H1 (cell line): ENCODE results near the gene PSD2. TPM values are rescaled to one million over a fixed set of nuclear protein-coding genes. Genes with fewer than 3 reads are reported as not detected.

Experiments used
- CTCF ChIA-PET: fragments of 300-600 bp; sonication (Branson Sonifier 250); formaldehyde crosslinking; loops from one replicate; lab custom pipeline; 2021; ENCODE audit not compliant: partially characterized antibody; lab: Charles Lee
- POLR2A ChIA-PET: fragments of 300-600 bp; sonication (Branson Sonifier 250); formaldehyde crosslinking; loops from one replicate; lab custom pipeline; 2021; ENCODE audit warnings: inconsistent platforms; ENCODE audit not compliant: partially characterized antibody; lab: Charles Lee
- DNase-seq, 2 experiments: peaks; one replicate each; pipeline versions ENCODE4 v3.0.0 to v3.0.0-alpha.2; 2010 to 2022; ENCODE audit warnings: low spot score in 2 of 2, low read depth in 1 of 2, mixed read lengths in 1 of 2
- FAIRE-seq: peaks from 2 replicates; lab custom pipeline; 2011; peaks lifted over from hg19 to GRCh38; lab: Jason Lieb, UNC
- H2AFZ ChIP-seq: 2 replicates; pipeline ENCODE4 v1.8.1; 2012; ENCODE audit warnings: low read length, inconsistent platforms
- H2AK5ac ChIP-seq: 2 replicates; pipeline ENCODE4 v1.6.1; 2013; ENCODE audit warnings: low read depth, low read length
- H2BK120ac ChIP-seq: replicated peaks from 2 replicates; pipeline ENCODE3; 2013; ENCODE audit warnings: low read depth, low read length, inconsistent platforms
- H2BK12ac ChIP-seq: 2 replicates; pipeline ENCODE4 v1.6.1; 2013; ENCODE audit warnings: low read depth, low read length
- H2BK15ac ChIP-seq: 2 replicates; pipeline ENCODE4 v1.6.1; 2013; ENCODE audit warnings: low read length
- H2BK20ac ChIP-seq: 2 replicates; pipeline ENCODE4 v1.6.1; 2013; ENCODE audit warnings: low read length
- H2BK5ac ChIP-seq: 2 replicates; pipeline ENCODE4 v1.6.1; 2013; ENCODE audit warnings: low read depth, low read length
- H3K14ac ChIP-seq: 2 replicates; pipeline ENCODE4 v1.6.1; 2013; ENCODE audit warnings: inconsistent platforms; ENCODE audit not compliant: insufficient read length
- H3K18ac ChIP-seq: 2 replicates; pipeline ENCODE4 v1.6.1; 2013; ENCODE audit warnings: low read length; ENCODE audit errors: extremely low read depth
- H3K23ac ChIP-seq: 2 replicates; pipeline ENCODE4 v1.6.1; 2013; ENCODE audit warnings: inconsistent platforms; ENCODE audit not compliant: insufficient read length
- H3K23me2 ChIP-seq: 2 replicates; pipeline ENCODE4 v1.6.1; 2013; ENCODE audit warnings: low read depth, low read length
- H3K27ac ChIP-seq: 2 replicates; pipeline ENCODE4 v1.6.1; 2011; ENCODE audit warnings: low read depth, low read length, inconsistent platforms
- H3K27me3 ChIP-seq, 4 experiments: replicated peaks in 1 of 4; 1 replicate in 1 of 4; 2 replicates in 3 of 4; pipeline versions ENCODE4 v1.6.1 to v1.8.1; 2011 to 2013; ENCODE audit warnings: low read length in 3 of 4, mild to moderate bottlenecking in 3 of 4, inconsistent platforms in 2 of 4, mixed read lengths in 2 of 4, moderate library complexity in 1 of 4; ENCODE audit not compliant: control insufficient read depth in 3 of 4, insufficient read depth in 3 of 4; ENCODE audit errors: extremely low read depth in 1 of 4
- H3K36me3 ChIP-seq, 4 experiments: 2 replicates each; pipeline versions ENCODE4 v1.6.1 to v1.8.1; 2011 to 2013; ENCODE audit warnings: mild to moderate bottlenecking in 4 of 4, low read length in 3 of 4, moderate library complexity in 2 of 4, control low read depth in 1 of 4, inconsistent platforms in 1 of 4; ENCODE audit not compliant: insufficient read depth in 4 of 4, control insufficient read depth in 2 of 4
- H3K4ac ChIP-seq: replicated peaks from 2 replicates; pipeline ENCODE3; 2013; ENCODE audit warnings: low read length, low read depth, mixed read lengths, inconsistent platforms; ENCODE audit not compliant: insufficient read length
- H3K4me1 ChIP-seq, 4 experiments: replicated peaks in 1 of 4; 1 replicate in 1 of 4; 2 replicates in 3 of 4; pipeline versions ENCODE4 v1.6.1 to v1.8.1; 2011 to 2013; ENCODE audit warnings: low read length in 3 of 4, inconsistent platforms in 2 of 4, mixed read lengths in 1 of 4; ENCODE audit not compliant: insufficient read depth in 4 of 4, control insufficient read depth in 3 of 4
- H3K4me2 ChIP-seq, 2 experiments: 2 replicates each; pipeline versions ENCODE4 v1.6.1 to v1.8.1; 2011 to 2013; ENCODE audit warnings: low read depth in 2 of 2, low read length in 2 of 2, control low read depth in 1 of 2, inconsistent platforms in 1 of 2, mild to moderate bottlenecking in 1 of 2; ENCODE audit not compliant: insufficient read depth in 1 of 2
- H3K4me3 ChIP-seq, 4 experiments: fragments of 200-600, 300-600 bp in 1 of 4; sonication (generic), shearing (Covaris generic), sonication (Bioruptor Twin) in 1 of 4; 2 replicates each; pipeline versions ENCODE4 v1.5.1 to v1.8.1; 2011 to 2016; ENCODE audit warnings: low read length in 4 of 4, low read depth in 3 of 4, control low read depth in 2 of 4, inconsistent platforms in 2 of 4, mild to moderate bottlenecking in 2 of 4, mixed read lengths in 1 of 4, moderate library complexity in 1 of 4; ENCODE audit not compliant: insufficient read depth in 2 of 4; ENCODE audit errors: extremely low read depth in 1 of 4
- H3K56ac ChIP-seq: replicated peaks from 2 replicates; pipeline ENCODE3; 2013; ENCODE audit warnings: low read depth, mild to moderate bottlenecking, mixed read lengths, low read length, inconsistent platforms; ENCODE audit not compliant: insufficient read length
- H3K79me1 ChIP-seq: 2 replicates; pipeline ENCODE4 v1.6.1; 2013; ENCODE audit warnings: low read depth, low read length, control low read depth
- H3K79me2 ChIP-seq, 2 experiments: 2 replicates each; pipeline versions ENCODE4 v1.6.1 to v1.8.1; 2012 to 2013; ENCODE audit warnings: low read length in 2 of 2, mild to moderate bottlenecking in 2 of 2, inconsistent platforms in 1 of 2; ENCODE audit not compliant: insufficient read depth in 2 of 2, control insufficient read depth in 1 of 2
- H3K9ac ChIP-seq, 4 experiments: replicated peaks in 1 of 4; 1 replicate in 1 of 4; 2 replicates in 3 of 4; pipeline versions ENCODE4 v1.6.1 to v1.8.1; 2011 to 2013; ENCODE audit warnings: low read depth in 3 of 4, low read length in 3 of 4, control low read depth in 2 of 4, mild to moderate bottlenecking in 2 of 4, moderate library complexity in 2 of 4, inconsistent platforms in 1 of 4; ENCODE audit errors: extremely low read depth in 1 of 4
- H3K9me3 ChIP-seq, 2 experiments: 2 replicates each; pipeline versions ENCODE4 v1.6.1 to v1.8.1; 2012 to 2013; ENCODE audit warnings: mild to moderate bottlenecking in 2 of 2, moderate library complexity in 2 of 2, control low read depth in 1 of 2, inconsistent platforms in 1 of 2, low read depth in 1 of 2, low read length in 1 of 2, mixed read lengths in 1 of 2; ENCODE audit not compliant: insufficient read depth in 2 of 2
- H4K20me1 ChIP-seq, 2 experiments: replicated peaks in 1 of 2; 2 replicates each; pipeline versions ENCODE3 to v1.8.1; 2011 to 2013; ENCODE audit warnings: inconsistent platforms in 2 of 2, low read length in 2 of 2, mild to moderate bottlenecking in 1 of 2; ENCODE audit not compliant: insufficient read depth in 2 of 2, control insufficient read depth in 1 of 2
- H4K5ac ChIP-seq: 2 replicates; pipeline ENCODE4 v1.6.1; 2013; ENCODE audit warnings: low read length, low read depth, mixed read lengths, inconsistent platforms; ENCODE audit not compliant: insufficient read length
- H4K8ac ChIP-seq: 2 replicates; pipeline ENCODE4 v1.8.0; 2013; ENCODE audit warnings: mild to moderate bottlenecking, moderate library complexity, low read length, inconsistent platforms; ENCODE audit not compliant: insufficient read depth; ENCODE audit errors: extremely low read depth
- H4K91ac ChIP-seq: replicated peaks from 2 replicates; pipeline ENCODE3; 2013; ENCODE audit warnings: low read length, mixed read lengths, inconsistent platforms; ENCODE audit not compliant: insufficient read length
- FOSL1 ChIP-seq: IDR thresholded peaks from 2 replicates; pipeline ENCODE4 v1.6.1; 2011; ENCODE audit warnings: mild to moderate bottlenecking, low read depth, low read length, moderate library complexity; ENCODE audit not compliant: insufficient read depth
- GABPA ChIP-seq: IDR thresholded peaks from 2 replicates; pipeline ENCODE4 v1.6.1; 2011; ENCODE audit warnings: mild to moderate bottlenecking, low read length, moderate library complexity, borderline replicate concordance; ENCODE audit not compliant: insufficient read depth
- KDM5A ChIP-seq: fragments of 200-600 bp; IDR thresholded peaks from 2 replicates; pipeline ENCODE4 v1.7.1; 2012; ENCODE audit warnings: mild to moderate bottlenecking, low read length, inconsistent platforms, mixed read lengths
- NRF1 ChIP-seq: IDR thresholded peaks from 2 replicates; pipeline ENCODE4 v1.6.1; 2011; ENCODE audit warnings: mild to moderate bottlenecking, low read depth, low read length, improper control_type of control experiment
- RAD21 ChIP-seq, 2 experiments: IDR thresholded peaks in 1 of 2; conservative IDR thresholded peaks in 1 of 2; 2 replicates each; pipeline ENCODE4 v1.6.1; 2011; ENCODE audit warnings: low read depth in 2 of 2, low read length in 2 of 2, improper control_type of control experiment in 1 of 2, inconsistent platforms in 1 of 2, mild to moderate bottlenecking in 1 of 2, moderate library complexity in 1 of 2
- RBBP5 ChIP-seq: IDR thresholded peaks from 2 replicates; pipeline ENCODE4 v1.7.1; 2012; ENCODE audit warnings: low read depth, mild to moderate bottlenecking, inconsistent platforms, low read length, moderate library complexity, borderline replicate concordance
- TBP ChIP-seq: IDR thresholded peaks from 2 replicates; pipeline ENCODE4 v1.6.1; 2011; ENCODE audit warnings: low read depth, low read length, improper control_type of control experiment
- TEAD4 ChIP-seq: IDR thresholded peaks from 2 replicates; pipeline ENCODE4 v1.6.1; 2012; ENCODE audit warnings: low read depth, low read length, inconsistent platforms, mixed read lengths
- WGBS, 2 experiments: shearing (Covaris generic) in 1 of 2; methylation state at CpG; one replicate each; pipeline versions ENCODE4 v1.1.6 to v1.1.7; 2013 to 2015; ENCODE audit warnings: low lambda C conversion rate in 2 of 2, mixed read lengths in 2 of 2, inconsistent platforms in 1 of 2, low coverage in 1 of 2, missing lambda C conversion rate in 1 of 2; ENCODE audit not compliant: insufficient replicate concordance in 2 of 2, insufficient coverage in 1 of 2, insufficient read length in 1 of 2; ENCODE audit errors: extremely low coverage in 1 of 2, missing lambda C conversion rate in 1 of 2; 5-methylcytosine and 5-hydroxymethylcytosine counted together
- polyA plus RNA-seq, 7 experiments: library from polyadenylated mRNA; depleted of rRNA in 3 of 7; stranded (reverse) in 5 of 7; unstranded in 2 of 7; fragments of >200 nt in 5 of 7; fragments of 200-250 nt in 2 of 7; gene quantifications; 1 replicate in 5 of 7; 2 replicates in 1 of 7; 4 replicates in 1 of 7; pipeline versions ENCODE4 v1.2.1 to v1.2.3, GENCODE V29; 2011 to 2013; ENCODE audit warnings: missing spikeins in 2 of 7, mixed read lengths in 2 of 7
- total RNA-seq: library from RNA; stranded (reverse); fragmentation: NEBNext Ultra II Directional; extraction: Animal tissue kit (Norgen Biotek cat#: 25700); gene quantifications from 2 replicates; pipeline ENCODE4 v1.2.1, GENCODE V29; 2021
- TF ChIP-seq, protein P1 (sequence below), 3 experiments: IDR thresholded peaks; 1 replicate in 2 of 3; 2 replicates in 1 of 3; pipeline versions ENCODE4 v1.5.1 to v1.6.1; 2011; ENCODE audit warnings: low read length in 3 of 3, mild to moderate bottlenecking in 3 of 3, inconsistent platforms in 2 of 3, low read depth in 1 of 3, moderate library complexity in 1 of 3; ENCODE audit not compliant: insufficient read depth in 1 of 3; ENCODE audit errors: control extremely low read depth in 1 of 3

The PSD2 gene
- total and polyA plus RNA-seq, 2 of the 8 experiments (the other 6 are each of a cell fraction or from before 2014, with no cell fraction given), result 0.06 to 0.14 TPM

DNA sequence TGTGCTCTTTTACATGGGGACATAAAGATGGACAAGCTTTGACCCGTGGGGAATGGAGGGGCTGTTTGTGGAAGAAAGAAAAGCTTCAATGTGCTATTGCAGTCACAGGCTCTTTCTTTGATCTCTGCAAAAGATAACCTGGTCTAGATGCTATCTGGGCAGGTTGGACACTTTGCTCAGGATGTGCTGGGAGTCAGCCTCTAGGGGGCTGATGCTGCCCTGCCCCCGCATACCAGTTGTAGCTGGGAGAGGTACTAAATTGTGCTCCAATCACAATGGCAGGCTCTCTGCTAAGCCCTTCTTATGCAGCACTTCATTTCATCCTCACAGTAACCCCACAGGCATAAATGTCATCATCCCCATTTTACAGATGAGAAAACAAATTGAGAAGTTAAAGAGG is 67.2 kb downstream of the PSD2 start:
- H4K5ac ChIP-seq, result no peak overlapping the region
- H3K18ac ChIP-seq, result no peak overlapping the region
- peak; percentile 53 for TF ChIP-seq TEAD4
- TF ChIP-seq NRF1, result no peak
- no peak for TF ChIP-seq KDM5A
- no peak for TF ChIP-seq FOSL1
- no peak for TF ChIP-seq GABPA
- TF ChIP-seq TBP, result no peak
- peak in 1 of 2 experiments; percentile 5; a peak in 1 of 4 replicates for TF ChIP-seq RAD21 (IDR thresholded peaks at IDR 0.05 in 1 of 2, conservative IDR thresholded peaks at IDR 0.05 in 1 of 2; ENCODE audit: low read depth in 2 of 2, low read length in 2 of 2)
- TF ChIP-seq, protein P1, sequence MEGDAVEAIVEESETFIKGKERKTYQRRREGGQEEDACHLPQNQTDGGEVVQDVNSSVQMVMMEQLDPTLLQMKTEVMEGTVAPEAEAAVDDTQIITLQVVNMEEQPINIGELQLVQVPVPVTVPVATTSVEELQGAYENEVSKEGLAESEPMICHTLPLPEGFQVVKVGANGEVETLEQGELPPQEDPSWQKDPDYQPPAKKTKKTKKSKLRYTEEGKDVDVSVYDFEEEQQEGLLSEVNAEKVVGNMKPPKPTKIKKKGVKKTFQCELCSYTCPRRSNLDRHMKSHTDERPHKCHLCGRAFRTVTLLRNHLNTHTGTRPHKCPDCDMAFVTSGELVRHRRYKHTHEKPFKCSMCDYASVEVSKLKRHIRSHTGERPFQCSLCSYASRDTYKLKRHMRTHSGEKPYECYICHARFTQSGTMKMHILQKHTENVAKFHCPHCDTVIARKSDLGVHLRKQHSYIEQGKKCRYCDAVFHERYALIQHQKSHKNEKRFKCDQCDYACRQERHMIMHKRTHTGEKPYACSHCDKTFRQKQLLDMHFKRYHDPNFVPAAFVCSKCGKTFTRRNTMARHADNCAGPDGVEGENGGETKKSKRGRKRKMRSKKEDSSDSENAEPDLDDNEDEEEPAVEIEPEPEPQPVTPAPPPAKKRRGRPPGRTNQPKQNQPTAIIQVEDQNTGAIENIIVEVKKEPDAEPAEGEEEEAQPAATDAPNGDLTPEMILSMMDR (IDR thresholded peaks at IDR 0.05; ENCODE audit: control extremely low read depth in 1 of 3, insufficient read depth in 1 of 3, low read depth in 1 of 3, low read length in 3 of 3), result peak; percentile 20 to 50 (median 45); a peak in 3 of 4 replicates
- TF ChIP-seq RBBP5, result no peak
- DNase-seq (no peak), FAIRE-seq (no peak)
- no peak overlapping the region for H2AFZ ChIP-seq
- no peak overlapping the region for H2BK20ac ChIP-seq
- peaks cover 0 to 3% (median 0%) of the 10 kb centered on the region in 4 experiments; a peak in 2 of 7 replicates for H3K27me3 ChIP-seq
- no peak overlapping the region for H3K4ac ChIP-seq
- H3K79me2 ChIP-seq, result no peaks in the 10 kb centered on the region
- H3K56ac ChIP-seq, result no peak overlapping the region
- no peak overlapping the region for H3K23ac ChIP-seq
- H3K4me3 ChIP-seq, result no peak overlapping the region
- ChIA-PET CTCF (interaction anchor here (0.8 to 13.2 kb wide), 40 partner anchors 9 to 368 kb away, joined by 3 to 173 read pairs (median 5); no protein-coding TSS in a partner anchor), POLR2A (interaction anchor here (1.0 to 1.4 kb wide), 2 partner anchors 75 to 87 kb away, joined by 4 read pairs; no protein-coding TSS in a partner anchor)
- H3K79me1 ChIP-seq, result no peaks in the 10 kb centered on the region
- H2BK5ac ChIP-seq, result no peak overlapping the region
- no peak overlapping the region for H4K91ac ChIP-seq
- no peak overlapping the region for H2AK5ac ChIP-seq
- H3K9me3 ChIP-seq, result no peaks in the 10 kb centered on the region
- H3K14ac ChIP-seq, result no peak overlapping the region
- 77% methylated on average over 2 of the region's 2 CpGs; no CpG with 5 or more reads in 1 of the 2 experiments for WGBS, 2 experiments
- no peak overlapping the region for H2BK120ac ChIP-seq
- no peak overlapping the region for H2BK15ac ChIP-seq
- no peak overlapping the region for H3K9ac ChIP-seq
- H4K20me1 ChIP-seq, result no peaks in the 10 kb centered on the region
- H3K36me3 ChIP-seq, result no peaks in the 10 kb centered on the region
- no peak overlapping the region for H3K27ac ChIP-seq
- H3K4me1 ChIP-seq, result no peaks in the 10 kb centered on the region
- no peak overlapping the region for H3K4me2 ChIP-seq
- H2BK12ac ChIP-seq, result peak overlapping the region; percentile 43; the same call in 1 of the 2 replicates
- no peak overlapping the region for H4K8ac ChIP-seq
- H3K23me2 ChIP-seq, result no peaks in the 10 kb centered on the region; the same call in 1 of the 2 replicates
